HG03280 (cell line): ENCODE results near the gene SPAG16.

ENCODE experiments used
- ATAC-seq: cut with Tn5 transposase; IDR thresholded peaks from one replicate; pipeline ENCODE4 v1.9.1; 2021; ENCODE audit warnings: mild to moderate bottlenecking, moderate library complexity; ENCODE audit not compliant: unreplicated experiment

SPAG16 gene

DNA sequence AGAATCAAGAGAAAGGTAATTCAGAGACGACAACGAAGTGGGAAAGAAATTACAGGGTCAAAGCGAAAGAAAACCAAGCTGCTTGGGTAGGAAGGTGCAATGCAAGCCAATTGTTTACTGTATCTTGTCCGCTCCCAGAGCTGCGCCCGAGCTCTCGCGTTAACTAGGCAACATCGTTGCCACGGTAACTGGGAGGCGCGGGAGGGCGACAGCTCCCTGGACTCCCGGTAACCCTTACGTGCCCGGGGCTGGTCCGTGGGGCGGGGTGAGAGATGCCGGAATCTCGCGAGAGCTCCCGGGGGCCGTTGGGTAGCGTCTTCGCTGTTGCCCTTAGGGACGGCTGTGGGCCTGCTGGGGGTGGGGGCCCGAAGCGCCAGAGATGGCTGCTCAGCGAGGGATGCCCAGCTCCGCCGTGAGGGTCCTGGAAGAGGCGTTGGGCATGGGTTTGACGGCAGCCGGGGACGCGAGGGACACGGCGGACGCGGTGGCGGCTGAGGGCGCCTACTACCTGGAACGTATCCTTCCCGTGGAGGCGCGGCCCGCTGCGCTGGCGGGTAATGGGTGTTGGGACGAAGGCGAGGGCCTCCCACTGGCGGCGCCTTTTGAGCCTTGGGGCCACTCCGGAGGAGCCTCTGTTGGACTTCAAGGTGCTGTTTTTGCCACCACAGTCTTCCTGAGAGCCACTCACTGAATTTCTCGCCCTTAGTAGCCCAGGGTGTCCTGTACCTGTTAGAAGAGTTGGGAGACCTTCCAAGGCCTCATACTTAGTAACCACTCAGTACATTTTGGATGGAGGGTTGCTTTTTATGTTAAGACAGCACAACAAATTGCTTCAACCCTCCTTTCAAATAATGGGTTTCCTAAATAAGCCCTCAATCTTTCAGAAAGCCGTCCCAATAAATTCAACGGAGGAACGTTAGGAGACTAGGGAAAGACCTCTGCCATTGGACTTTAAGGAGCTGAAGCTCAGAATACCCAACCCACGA is at the start of gene SPAG16:
Gene SPAG16, plus strand, starts transcription at position 360 of the 986 bp plus-strand sequence.
- ATAC-seq = peak; percentile 100

DNA sequence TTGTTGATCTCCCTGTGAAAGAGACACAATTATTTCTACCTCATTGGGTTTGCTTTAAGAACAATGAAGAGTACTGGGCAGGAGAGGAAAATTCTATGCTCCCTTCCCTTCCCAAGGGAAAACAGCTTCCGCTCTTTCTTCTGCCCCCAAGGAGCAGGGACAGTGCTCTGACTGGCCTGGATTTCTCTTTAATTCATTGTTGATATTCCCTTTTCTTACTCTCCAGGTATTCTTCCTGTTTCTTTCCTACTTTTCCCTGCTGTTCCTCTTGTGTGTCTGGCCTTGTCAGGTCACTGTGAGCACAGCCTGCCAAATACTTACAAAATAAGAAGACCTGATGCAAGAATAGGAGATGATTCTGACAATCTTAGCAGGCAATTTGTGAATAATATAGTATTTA is 49.6 kb upstream of the SPAG16 start:
- no peak for ATAC-seq

DNA sequence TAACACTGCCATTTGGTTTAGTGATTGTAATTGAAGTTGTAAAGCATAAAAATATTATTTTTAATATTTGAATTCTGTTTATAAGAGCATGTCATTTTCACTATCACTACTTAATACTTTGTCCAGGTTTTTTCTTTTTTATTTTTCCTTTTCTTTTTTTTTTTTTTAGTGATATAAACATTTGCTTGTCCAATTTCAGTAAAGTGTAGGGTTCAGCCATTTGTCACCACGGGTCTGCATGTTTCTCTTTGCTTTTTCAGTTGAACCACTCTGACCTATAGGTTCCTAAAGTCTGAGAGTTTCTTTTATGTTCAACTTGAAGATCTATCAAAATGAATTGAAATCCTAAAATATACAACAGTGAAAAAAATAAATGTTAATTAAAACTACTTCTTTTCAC is 48.5 kb upstream of the SPAG16 start:
- no peak for ATAC-seq

DNA sequence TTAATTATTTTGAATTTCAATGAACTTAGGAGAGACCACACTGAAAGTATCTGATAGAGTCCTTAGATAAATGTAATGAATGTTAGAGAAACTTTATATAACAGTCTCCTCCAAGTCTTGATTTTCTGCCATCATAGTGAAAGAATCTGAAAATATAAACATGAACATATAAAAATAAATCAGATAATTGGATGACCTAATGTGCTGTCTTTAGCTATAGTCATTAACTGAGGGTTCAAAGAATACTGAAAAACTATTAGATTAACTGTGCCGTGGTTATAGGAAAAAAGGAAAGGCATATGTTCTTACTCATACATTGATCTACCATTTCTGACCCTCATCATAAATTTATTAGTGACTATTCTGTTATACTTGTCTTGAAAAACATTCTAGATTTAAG is 47.0 kb upstream of the SPAG16 start:
- no peak for ATAC-seq

DNA sequence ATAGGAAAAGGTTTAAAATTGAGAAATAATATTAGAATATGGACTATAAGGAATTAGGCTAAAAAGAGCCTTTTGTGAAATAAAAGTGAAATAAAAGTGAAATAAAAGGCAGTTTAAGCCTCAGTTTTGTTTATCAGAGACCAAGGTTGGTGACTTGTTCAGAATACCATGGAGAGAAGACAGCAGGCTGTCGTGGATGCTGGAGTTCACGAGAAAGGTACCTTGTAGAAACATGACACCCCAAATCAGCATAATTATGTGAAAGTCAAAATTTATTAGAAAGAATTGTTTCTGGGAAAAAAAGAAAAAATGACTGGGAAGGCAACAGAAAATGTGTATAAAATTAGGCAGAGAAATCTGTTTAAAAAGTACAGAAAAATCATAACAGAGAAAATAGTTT is 46.5 kb upstream of the SPAG16 start:
- ATAC-seq = no peak

DNA sequence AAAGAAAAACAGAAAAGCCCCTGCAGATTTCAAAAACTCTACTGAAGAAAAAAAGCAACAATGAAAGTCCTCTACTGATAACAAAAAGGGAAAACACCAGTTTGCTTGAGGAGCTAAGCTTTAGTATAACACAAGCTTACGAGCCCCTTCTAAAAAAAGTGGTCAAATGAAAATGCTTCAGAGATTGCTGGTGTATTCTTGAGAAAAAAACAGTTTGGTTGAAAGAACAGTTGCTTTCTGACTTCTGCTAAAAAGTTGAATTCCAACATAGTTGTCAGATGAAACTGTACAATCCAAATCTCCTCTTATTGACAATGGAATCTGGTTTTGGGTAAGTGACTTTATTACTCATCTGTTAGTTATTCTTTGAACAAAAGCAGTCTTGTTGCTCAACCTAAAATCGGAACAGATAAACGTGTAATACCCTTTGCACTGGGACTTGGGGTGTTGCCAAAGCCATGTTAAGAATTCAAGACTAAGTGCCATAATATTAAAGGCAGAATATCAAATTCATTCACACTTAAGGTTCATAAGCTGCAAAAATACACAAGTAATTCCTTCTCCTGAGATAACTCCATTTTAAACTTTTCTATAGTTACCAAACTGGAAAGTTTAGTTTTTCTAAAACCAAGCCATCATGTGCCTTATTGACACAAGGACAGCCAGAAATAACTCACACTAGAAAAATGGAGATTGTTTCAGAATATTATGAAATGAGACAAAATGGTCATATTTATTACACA is 45.3 kb upstream of the SPAG16 start:
- no peak for ATAC-seq

DNA sequence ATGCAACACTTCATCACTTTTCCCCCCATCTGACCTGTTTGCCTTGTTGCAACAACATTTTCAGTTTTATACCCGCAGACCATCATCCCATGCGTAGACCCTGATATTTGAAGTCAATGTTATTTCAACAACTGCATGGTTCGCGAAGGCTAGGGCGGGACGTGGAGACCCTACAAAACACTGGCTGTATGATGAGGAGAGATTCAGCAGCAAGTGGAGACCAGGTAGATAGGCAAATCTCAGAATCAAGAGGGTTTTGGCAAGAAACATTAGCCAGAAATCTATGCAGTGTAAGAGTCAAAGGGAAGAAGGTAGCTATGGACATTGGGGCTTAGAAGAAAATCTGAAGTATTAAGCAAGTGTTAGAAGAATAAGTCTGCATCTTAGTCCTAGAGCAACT is 42.4 kb upstream of the SPAG16 start:
- no peak for ATAC-seq

DNA sequence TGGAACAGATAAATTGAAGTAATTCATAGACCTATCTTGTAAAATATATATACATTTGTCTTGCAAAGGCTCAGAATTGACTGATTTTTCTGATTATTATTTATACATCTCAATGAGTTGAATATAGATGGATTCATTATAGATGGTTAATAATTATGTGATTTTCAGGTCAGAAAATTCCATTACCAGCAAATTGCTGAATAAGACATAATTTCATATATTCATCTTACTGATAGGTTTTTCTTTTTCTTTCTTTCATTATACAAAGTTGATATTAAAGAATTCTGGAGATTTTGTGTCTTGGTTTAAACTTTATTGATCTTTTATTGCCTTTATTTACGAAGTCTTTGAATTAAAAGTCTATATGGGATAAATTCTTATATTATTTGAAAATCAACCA is 41.6 kb upstream of the SPAG16 start:
- no peak for ATAC-seq

DNA sequence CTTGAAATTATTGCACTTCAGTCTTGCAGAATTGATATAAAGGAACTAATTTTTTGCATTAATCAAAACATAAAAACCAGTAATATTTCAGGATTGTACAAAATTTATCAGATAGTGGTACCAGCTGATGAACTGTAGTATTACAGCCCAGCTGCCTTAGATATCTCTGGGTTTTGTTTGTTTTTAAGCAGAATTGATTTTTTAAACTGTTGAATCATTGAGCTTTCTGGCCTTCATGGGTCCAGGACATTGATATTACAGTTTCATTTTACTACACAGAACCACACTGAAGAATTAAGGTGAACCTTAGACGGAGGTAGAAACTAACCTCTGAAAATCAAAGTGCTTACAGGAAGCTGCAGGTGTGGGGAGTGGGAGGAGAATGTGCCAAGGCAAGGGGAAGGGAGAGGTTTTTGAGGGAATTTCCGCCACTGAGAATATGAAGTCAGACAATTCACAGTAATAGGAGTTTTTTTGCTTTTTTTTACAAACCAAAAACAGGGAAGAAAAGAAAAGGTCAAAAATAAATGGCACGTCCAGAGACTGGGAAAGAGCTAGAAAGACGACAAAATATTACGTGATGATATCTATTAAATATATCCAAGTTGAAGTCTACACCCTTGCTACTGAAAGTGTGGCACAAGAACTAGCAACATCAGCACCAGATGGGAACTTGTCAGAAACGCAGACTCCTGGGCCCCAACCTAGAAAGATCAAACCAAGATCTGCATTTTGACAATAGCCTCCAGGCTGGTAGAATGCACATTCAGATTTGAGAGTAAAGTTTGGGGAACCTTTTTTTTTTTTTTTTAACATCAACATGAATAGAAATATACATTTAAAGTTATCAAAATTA is 40.8 kb upstream of the SPAG16 start:
- ATAC-seq = no peak

DNA sequence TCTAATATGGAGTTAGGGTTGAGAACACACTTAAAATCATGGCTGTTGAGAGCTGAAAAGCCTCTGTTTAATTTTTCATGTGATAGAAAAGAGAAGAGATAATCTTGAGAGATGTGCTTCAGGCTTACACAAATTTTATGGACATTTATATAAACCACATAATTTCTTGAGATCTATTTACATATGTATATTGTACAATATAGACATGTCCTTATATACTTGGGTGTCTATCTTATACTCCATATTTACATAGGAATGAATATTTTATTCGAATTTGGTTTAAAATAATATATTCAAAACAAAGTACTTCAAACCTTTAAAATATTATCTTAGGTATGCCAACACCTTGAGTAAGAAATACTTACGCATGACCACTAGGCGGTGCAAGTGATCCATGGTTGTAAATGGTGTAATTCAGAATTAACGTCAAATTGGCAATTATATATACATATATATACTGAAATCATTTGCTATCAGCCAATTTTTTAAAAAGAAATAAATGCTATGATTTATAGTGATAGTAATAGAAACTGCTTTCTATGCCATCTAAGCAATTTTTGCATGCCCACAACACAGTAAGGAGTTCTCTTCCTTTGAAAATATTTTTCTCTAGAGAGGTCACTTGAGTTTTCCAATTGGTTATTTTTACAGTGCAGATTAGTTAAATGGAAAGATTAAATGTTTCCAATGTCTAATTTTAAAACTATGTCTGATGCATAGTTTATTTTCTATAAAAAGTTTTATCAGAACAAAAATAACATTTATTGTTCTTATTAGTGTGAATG is 37.6 kb upstream of the SPAG16 start:
- ATAC-seq = peak; percentile 50

DNA sequence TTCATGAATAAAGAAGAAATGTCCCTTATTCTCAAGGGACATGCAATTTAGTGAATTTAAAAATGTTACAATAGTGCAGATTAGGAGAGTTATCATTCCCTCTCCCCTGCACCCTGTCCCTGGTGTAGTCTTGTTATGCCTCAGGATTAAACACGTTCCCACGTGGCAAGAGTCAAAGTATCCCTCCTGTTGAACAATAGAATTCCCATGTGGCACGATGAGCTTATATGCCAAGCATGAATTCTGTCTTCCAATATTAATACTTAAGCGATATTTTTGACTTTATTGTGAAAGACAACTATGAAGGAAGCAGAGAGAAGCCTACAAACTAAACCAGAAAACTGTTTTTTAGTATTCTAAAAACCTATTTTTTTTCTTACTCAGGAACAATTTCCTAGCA is 36.7 kb upstream of the SPAG16 start:
- ATAC-seq = no peak

DNA sequence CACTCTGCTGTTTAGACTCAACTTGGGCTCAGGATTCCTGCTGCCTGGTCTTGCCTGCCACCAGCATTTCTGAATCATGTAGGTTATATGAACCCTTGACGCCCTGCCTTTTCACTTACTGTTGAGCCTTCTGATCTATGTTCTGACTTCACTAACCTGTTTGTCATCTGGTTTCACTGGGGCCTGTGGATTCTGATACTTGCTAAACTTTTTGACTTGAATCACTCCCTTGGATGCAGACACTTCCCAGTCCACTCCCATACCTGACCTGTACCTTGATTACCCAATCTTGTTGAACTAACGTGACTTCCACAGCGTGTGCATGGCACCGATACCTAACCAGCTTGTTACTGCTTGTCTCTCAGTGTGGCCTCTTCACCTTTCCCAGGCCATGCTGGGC is 35.6 kb upstream of the SPAG16 start:
- ATAC-seq = no peak

DNA sequence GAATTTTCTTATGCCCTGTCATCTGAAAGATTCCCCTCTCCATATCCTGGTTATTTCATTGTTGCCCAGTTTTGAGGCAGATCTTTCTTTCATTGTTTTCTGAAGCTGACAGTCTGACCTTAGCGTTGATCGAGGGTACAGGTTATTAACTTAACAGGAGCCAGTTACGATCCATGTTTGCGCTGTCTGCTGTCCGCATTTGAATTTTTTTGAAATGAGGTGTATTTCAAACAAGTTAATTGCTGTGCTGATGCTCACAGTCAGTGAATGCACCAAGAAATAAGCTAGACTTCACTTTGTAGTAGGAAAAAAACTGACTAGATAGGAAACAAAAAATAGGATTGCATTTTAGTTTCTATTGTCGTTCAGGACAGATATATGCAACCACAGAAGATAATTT is 34.8 kb upstream of the SPAG16 start:
- ATAC-seq = no peak

DNA sequence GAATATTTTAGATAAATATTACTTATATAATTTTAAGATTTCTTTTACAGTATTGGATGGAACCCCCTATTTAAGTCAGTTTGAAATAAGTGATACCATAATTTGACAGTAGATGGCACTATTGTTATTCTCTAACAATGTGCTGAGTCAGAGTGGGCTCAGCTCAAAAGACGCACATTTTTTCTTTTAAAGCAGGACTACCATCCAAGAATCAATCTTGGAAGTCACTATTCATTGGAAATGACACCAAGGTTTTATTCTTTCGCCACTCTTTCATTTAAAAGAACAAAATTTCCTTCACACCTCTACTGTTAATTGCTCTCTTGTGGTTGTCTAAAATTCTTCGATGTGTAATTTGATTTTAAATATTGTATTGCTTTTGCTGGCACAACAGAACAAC is 32.6 kb upstream of the SPAG16 start:
- ATAC-seq = peak; percentile 59

DNA sequence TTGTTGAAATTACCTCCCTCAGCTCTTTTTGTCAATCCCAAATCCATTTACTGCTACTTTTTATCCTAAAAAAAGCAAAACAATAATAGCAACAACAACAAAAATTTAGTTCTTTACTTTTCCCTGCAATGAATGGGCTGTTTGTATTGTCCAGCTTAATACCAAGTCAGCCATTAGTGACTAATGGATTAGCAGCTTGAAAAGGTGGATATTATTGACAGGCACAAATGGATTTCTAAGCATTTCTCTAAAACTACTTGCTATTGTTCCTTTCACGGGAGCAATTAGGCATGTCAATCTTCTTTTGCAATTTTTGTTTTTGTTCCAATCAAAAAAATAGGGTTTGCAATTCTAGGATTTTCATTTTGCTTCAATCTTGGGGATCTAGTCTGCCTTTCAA is 32.1 kb upstream of the SPAG16 start:
- ATAC-seq = no peak

DNA sequence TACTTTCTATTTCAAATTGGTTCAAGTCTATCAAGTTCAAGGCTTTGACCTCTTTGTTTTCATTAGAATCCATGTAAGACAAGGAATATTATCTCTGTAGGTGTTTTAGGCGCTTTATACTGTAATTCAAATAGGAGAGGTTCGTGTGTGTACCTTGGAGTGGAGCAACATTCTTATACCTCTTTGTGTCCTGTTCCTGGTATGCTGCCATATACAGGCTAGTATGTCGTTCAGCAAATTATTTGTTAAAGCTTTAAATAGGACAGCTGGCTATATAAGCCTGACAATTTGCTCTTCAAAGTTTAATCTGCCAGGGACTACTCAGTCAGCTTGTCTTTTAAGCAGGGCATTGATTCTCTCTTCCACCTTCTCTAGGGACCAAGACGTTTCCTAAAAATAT is 31.1 kb upstream of the SPAG16 start:
- no peak for ATAC-seq

DNA sequence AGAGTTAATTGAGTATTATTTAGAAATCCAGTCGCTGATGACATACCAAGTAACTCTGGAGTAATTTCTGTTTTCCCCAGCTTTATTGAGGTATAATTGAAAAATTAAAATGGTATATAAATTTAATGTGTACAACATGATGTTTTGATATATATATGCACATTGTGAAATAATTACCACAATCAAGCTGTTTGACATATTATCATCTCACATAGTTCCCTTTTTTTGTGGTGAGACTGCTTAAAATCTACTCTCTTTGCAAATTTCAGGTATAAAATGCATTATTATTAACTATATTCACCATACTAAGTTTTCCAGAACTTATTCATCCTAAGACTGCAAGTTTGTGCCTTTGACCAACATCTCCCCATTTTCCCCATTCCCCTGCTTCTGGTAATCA is 25.0 kb upstream of the SPAG16 start:
- no peak for ATAC-seq

DNA sequence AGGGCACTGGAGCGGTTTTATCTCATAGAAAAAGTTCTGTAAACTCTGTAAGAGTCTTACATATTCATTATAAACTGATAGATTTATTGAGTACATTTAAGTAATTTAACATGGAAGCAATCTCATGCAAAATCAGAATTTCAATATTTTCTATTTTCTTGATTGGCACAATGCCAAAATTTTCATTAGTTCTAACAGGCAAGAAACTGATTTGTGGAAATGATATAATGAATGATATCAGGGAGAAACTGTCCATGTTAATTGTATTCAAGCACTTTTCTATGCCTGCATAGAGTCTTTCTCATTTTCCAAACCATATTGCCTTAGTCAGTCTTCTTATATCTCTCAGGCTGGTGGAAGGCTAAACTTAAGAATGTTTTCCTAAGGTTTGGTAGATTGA is 23.0 kb upstream of the SPAG16 start:
- no peak for ATAC-seq

DNA sequence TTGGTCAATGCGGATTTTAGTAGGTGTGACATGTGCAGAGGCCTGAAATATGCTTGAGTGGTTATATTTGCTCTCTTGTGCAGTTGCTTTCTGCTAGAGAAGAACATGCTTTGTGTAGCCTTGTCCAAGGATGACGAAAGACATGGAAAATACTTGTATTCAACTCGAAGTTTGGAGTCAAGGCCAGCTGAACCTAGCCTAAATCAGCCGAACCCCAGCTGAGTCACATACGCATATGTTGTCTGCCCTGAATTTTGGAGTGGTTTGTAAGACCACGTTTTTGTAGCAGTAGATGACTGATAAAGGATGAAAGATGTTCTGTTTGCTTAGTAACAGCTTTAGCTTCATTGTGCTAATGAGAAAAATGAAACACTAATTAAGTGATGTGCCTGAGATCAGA is 22.5 kb upstream of the SPAG16 start:
- ATAC-seq = no peak

DNA sequence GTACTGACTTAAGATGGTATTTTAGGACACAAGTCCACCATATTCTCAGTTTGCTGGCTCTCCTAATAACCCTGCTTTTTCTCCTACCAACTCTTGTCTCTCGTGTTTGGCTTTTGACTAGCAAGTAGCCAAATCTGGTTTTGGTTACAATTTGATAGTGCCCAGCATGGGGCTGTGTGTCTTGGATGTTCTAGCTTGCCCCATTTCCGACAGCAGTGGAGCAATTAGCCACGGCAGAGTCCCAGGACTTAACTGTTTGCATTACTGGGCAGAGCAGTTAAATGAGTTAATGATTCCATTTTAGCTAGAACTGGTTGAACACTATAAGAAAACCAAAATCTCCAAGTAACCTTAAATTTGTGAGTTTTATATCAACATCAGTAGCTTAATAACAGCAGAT is 18.6 kb upstream of the SPAG16 start:
- no peak for ATAC-seq
